HG03460 (cell line): ENCODE data around the gene PDK2.

ENCODE experiments used
- ATAC-seq: cut with Tn5 transposase; IDR thresholded peaks from one replicate; pipeline ENCODE4 v1.9.1; 2021; ENCODE audit not compliant: unreplicated experiment

Gene PDK2

GRCh38 chr17:50115756-50116155 is 20.6 kb downstream of the PDK2 start:
- ATAC-seq, result no peak

- no peak for ATAC-seq
These were observed 22.3 kb downstream of the PDK2 start for GRCh38 chr17:50117202-50118051.

GRCh38 chr17:50118076-50118827 is 23.1 kb downstream of the PDK2 start:
- no peak for ATAC-seq

GRCh38 chr17:50118828-50119218 is 23.7 kb downstream of the PDK2 start:
- no peak for ATAC-seq

- no peak for ATAC-seq
These were observed 25.5 kb downstream of the PDK2 start for GRCh38 chr17:50120475-50121253.

- ATAC-seq, result no peak
These were observed 27.8 kb downstream of the PDK2 start for GRCh38 chr17:50122945-50123344.

GRCh38 chr17:50123649-50124349 is 28.6 kb downstream of the PDK2 start:
- ATAC-seq, result no peak

GRCh38 chr17:50125420-50125997 is 30.4 kb downstream of the PDK2 start:
- no peak for ATAC-seq

- ATAC-seq, result no peak
These were observed 32.7 kb downstream of the PDK2 start for GRCh38 chr17:50127697-50128361.

GRCh38 chr17:50128441-50129352 is 33.5 kb downstream of the PDK2 start:
- ATAC-seq, result no peak

GRCh38 chr17:50129353-50129727 is 34.2 kb downstream of the PDK2 start:
- ATAC-seq, result no peak

- ATAC-seq, result no peak
These were observed 34.8 kb downstream of the PDK2 start, which contains the start of gene SAMD14 for GRCh38 chr17:50129728-50130558. SAMD14 (minus strand) TSS chr17:50130160; CDS start chr17:50124959, 5,201 bp downstream.

GRCh38 chr17:50130559-50131305 is 35.6 kb downstream of the PDK2 start:
- ATAC-seq, result no peak

- ATAC-seq, result no peak
These were observed 37.1 kb downstream of the PDK2 start for GRCh38 chr17:50132104-50132794.

GRCh38 chr17:50133028-50133768 is 38.0 kb downstream of the PDK2 start:
- no peak for ATAC-seq

GRCh38 chr17:50133769-50134099 is 38.6 kb downstream of the PDK2 start:
- no peak for ATAC-seq
